Ascending aorta (tissue), 2 donors: ENCODE measurements around the gene CTH. TPM values are rescaled to one million over a fixed set of nuclear protein-coding genes. Genes with fewer than 3 reads are reported as not detected.
"Not testable (repeated sequence)": the region's sequence is repeated elsewhere in the genome, so short reads cannot be mapped to it uniquely, and the experiment has no call there.

Experiments used
- DNase-seq, 2 donors: peaks; one replicate each; pipeline ENCODE4 v3.0.0-alpha.2; 2019; ENCODE audit warnings: low spot score in 2 of 2
- H3K27ac ChIP-seq, 2 donors: fragments of 200-600 bp; sonication (generic); one replicate each; pipeline ENCODE4 v1.5.1; 2016 to 2017; ENCODE audit warnings: mild to moderate bottlenecking in 1 of 2
- H3K27me3 ChIP-seq: fragments of 200-600 bp; sonication (generic); one replicate; pipeline ENCODE4 v1.5.1; 2017
- H3K36me3 ChIP-seq, 2 donors: fragments of 200-600 bp; sonication (generic); one replicate each; pipeline ENCODE4 v1.5.1; 2016
- H3K4me1 ChIP-seq, 2 donors: fragments of 200-600 bp; sonication (generic); one replicate each; pipeline ENCODE4 v1.5.1; 2016 to 2017; ENCODE audit warnings: mild to moderate bottlenecking in 1 of 2
- H3K4me3 ChIP-seq, 2 donors: fragments of 200-600 bp; sonication (generic); one replicate each; pipeline ENCODE4 v1.5.1; 2016 to 2017; ENCODE audit warnings: mild to moderate bottlenecking in 1 of 2
- H3K9me3 ChIP-seq, 2 donors: fragments of 200-600 bp; sonication (generic); one replicate each; pipeline ENCODE4 v1.5.1; 2016
- intact Hi-C: fragments of 100-400 bp; cut with DNase I; formaldehyde crosslinking; loops from one replicate; pipeline ENCODE4 v1.15.1; 2023
- total RNA-seq: library from RNA; depleted of rRNA; stranded (reverse); fragments of >200 nt; gene quantifications from one replicate; pipeline ENCODE4 v1.1.0, GENCODE V29; 2016
- TF ChIP-seq, protein P1 (sequence below), 3 experiments: fragments of 200-600 bp in 2 of 3; fragments of 450-650 bp in 1 of 3; sonication (generic) in 2 of 3; IDR thresholded peaks; one replicate each; pipeline ENCODE4 v1.5.1; 2016 to 2019; ENCODE audit warnings: antibody characterized with exemption in 3 of 3, mild to moderate bottlenecking in 1 of 3, moderate library complexity in 1 of 3

Gene CTH
- total RNA-seq, 1 donor from 2014 or later = 4.3 TPM

DNA sequence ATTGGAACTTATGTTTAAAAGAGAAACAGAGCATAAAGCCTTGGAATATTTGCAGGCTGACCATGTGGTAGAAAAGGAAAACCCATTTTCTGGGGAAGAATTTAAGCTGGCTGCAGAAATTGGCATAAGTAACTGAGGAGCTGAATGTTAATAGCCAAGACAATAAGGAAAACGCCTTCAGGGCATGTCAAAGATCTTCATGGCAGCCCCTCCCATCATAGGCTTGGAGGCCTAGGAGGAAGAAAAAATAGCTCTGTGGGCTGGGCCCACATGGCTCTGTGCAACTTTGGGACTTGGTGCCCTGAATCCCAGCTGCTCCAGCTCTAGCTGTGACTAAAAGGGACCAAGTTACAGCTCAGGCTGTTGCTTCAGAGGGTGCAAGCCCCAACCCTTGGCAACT, 51.5 kb downstream of the CTH start:
- intact Hi-C loops = no loop called here

GRCh38 chr1:70465911-70466310, 54.8 kb downstream of the CTH start:
- H3K4me1 ChIP-seq = no peaks in the 10 kb centered on the region
- intact Hi-C loops = no loop called here
- H3K27me3 ChIP-seq = no peaks in the 10 kb centered on the region
- no peak overlapping the region for H3K27ac ChIP-seq
- no peaks in the 10 kb centered on the region for H3K36me3 ChIP-seq
- TF ChIP-seq, protein P1, sequence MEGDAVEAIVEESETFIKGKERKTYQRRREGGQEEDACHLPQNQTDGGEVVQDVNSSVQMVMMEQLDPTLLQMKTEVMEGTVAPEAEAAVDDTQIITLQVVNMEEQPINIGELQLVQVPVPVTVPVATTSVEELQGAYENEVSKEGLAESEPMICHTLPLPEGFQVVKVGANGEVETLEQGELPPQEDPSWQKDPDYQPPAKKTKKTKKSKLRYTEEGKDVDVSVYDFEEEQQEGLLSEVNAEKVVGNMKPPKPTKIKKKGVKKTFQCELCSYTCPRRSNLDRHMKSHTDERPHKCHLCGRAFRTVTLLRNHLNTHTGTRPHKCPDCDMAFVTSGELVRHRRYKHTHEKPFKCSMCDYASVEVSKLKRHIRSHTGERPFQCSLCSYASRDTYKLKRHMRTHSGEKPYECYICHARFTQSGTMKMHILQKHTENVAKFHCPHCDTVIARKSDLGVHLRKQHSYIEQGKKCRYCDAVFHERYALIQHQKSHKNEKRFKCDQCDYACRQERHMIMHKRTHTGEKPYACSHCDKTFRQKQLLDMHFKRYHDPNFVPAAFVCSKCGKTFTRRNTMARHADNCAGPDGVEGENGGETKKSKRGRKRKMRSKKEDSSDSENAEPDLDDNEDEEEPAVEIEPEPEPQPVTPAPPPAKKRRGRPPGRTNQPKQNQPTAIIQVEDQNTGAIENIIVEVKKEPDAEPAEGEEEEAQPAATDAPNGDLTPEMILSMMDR (IDR thresholded peaks at IDR 0.05) = no peak
- no peak overlapping the region for H3K4me3 ChIP-seq
- no peaks in the 10 kb centered on the region for H3K9me3 ChIP-seq
- DNase-seq = no peak

More for the DNA sequence above, 51.5 kb downstream of the CTH start:
- DNase-seq = no peak
- no peak overlapping the region for H3K4me3 ChIP-seq
- no peaks in the 10 kb centered on the region for H3K27me3 ChIP-seq
- H3K4me1 ChIP-seq = no peaks in the 10 kb centered on the region
- H3K9me3 ChIP-seq = no peaks in the 10 kb centered on the region
- TF ChIP-seq, protein P1 (IDR thresholded peaks at IDR 0.05) = no peak
- H3K36me3 ChIP-seq = no peaks in the 10 kb centered on the region
- H3K27ac ChIP-seq = no peak overlapping the region

DNA sequence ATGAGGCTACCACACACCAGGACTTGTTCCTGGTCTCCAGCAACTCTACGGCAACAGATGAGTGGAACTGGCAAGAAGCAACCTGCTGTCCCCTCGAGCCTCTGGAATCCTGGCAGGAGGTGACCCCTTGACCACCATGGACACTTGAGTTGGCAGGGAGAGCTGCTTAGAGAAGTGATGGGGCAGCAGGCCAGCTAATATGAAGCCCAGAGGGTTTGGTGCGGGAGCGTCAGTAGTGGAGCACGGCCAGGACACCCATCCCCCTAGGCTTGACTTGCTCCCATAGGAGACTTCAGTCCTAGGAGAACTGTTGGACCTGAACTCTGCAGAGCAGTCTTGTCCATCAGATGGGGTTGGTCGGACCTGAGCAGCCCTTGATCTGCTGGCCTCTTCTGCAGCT, 56.5 kb downstream of the CTH start:
- no peak for DNase-seq
- Histone ChIP-seq H3K27ac (no peak overlapping the region), H3K9me3 (no peaks in the 10 kb centered on the region), H3K36me3 (no peaks in the 10 kb centered on the region), H3K4me1 (no peaks in the 10 kb centered on the region), H3K27me3 (no peaks in the 10 kb centered on the region), H3K4me3 (no peak overlapping the region)
- intact Hi-C loops = no loop called here
- TF ChIP-seq, protein P1 (IDR thresholded peaks at IDR 0.05) = no peak

DNA sequence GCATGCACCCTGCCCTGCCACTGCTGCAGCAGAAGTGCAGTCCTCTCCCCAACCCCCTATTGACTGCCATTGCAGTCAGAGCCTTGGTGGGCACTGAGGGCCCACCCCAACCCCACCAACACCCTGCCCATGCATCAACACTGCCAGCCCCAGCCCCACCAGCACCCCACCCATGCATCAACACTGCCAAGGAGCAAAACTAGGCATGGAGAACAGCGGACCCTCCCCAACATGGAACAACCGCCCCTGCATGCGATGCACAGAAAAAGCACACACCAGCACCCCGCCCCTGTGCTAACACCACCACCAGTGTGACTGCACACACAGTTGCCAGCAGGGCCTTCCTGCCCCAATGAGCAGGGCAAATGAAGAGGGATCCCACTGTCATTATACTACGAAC, 57.1 kb downstream of the CTH start:
- no peaks in the 10 kb centered on the region for H3K4me1 ChIP-seq
- TF ChIP-seq, protein P1 (IDR thresholded peaks at IDR 0.05) = no peak
- intact Hi-C loops = no loop called here

GRCh38 chr1:70469184-70469583, 58.1 kb downstream of the CTH start:
- H3K4me1 ChIP-seq, H3K27ac ChIP-seq, H3K27me3 ChIP-seq, DNase-seq, intact Hi-C loops, H3K9me3 ChIP-seq, H3K4me3 ChIP-seq, H3K36me3 ChIP-seq: not testable (repeated sequence)

More for the DNA sequence above, 57.1 kb downstream of the CTH start:
- H3K4me3 ChIP-seq = no peak overlapping the region
- H3K27me3 ChIP-seq = no peaks in the 10 kb centered on the region
- no peaks in the 10 kb centered on the region for H3K9me3 ChIP-seq
- DNase-seq = no peak
- H3K27ac ChIP-seq = no peak overlapping the region
- no peaks in the 10 kb centered on the region for H3K36me3 ChIP-seq

GRCh38 chr1:70475023-70475422, 64.0 kb downstream of the CTH start:
- H3K4me3 ChIP-seq = no peak overlapping the region
- no peaks in the 10 kb centered on the region for H3K27me3 ChIP-seq
- DNase-seq = no peak
- TF ChIP-seq, protein P1 (IDR thresholded peaks at IDR 0.05) = no peak
- H3K9me3 ChIP-seq = no peaks in the 10 kb centered on the region
- no peak overlapping the region for H3K27ac ChIP-seq
- no peaks in the 10 kb centered on the region for H3K4me1 ChIP-seq
- intact Hi-C loops = no loop called here
- no peaks in the 10 kb centered on the region for H3K36me3 ChIP-seq
